ENCODE data around the gene BMPER.

Gene BMPER

GRCh38 chr7:33922820-33923219 lies 17.5 kb downstream of the BMPER start:
- DNase-seq (ENCODE audit: low read depth in 2 of 2), result no peak

GRCh38 chr7:33923440-33924229 lies 18.3 kb downstream of the BMPER start:
- no peak for DNase-seq (ENCODE audit: low read depth in 2 of 2)

GRCh38 chr7:33926535-33926934 lies 21.2 kb downstream of the BMPER start:
- no peak for DNase-seq (ENCODE audit: low read depth in 2 of 2)

GRCh38 chr7:33928986-33929385 lies 23.6 kb downstream of the BMPER start:
- DNase-seq (ENCODE audit: low read depth in 2 of 2), result no peak

- no peak for DNase-seq (ENCODE audit: low read depth in 2 of 2)
These were observed 26.9 kb downstream of the BMPER start for GRCh38 chr7:33932221-33932620.

GRCh38 chr7:33932832-33933468 lies 27.6 kb downstream of the BMPER start:
- peak; percentile 13 to 28 for DNase-seq (ENCODE audit: low read depth in 2 of 2)

GRCh38 chr7:33933611-33934281 lies 28.4 kb downstream of the BMPER start:
- DNase-seq (ENCODE audit: low read depth in 2 of 2), result no peak

- DNase-seq (ENCODE audit: low read depth in 2 of 2), result no peak
These were observed 29.1 kb downstream of the BMPER start for GRCh38 chr7:33934391-33934790.

GRCh38 chr7:33936503-33936902 lies 31.2 kb downstream of the BMPER start:
- DNase-seq (ENCODE audit: low read depth in 2 of 2), result no peak

- no peak for DNase-seq (ENCODE audit: low read depth in 2 of 2)
These were observed 32.5 kb downstream of the BMPER start for GRCh38 chr7:33937871-33938270.

GRCh38 chr7:33939121-33939520 lies 33.8 kb downstream of the BMPER start:
- no peak for DNase-seq (ENCODE audit: low read depth in 2 of 2)

GRCh38 chr7:33940503-33940902 lies 35.2 kb downstream of the BMPER start:
- no peak for DNase-seq (ENCODE audit: low read depth in 2 of 2)

- no peak for DNase-seq (ENCODE audit: low read depth in 2 of 2)
These were observed 36.1 kb downstream of the BMPER start for GRCh38 chr7:33941418-33941817.

GRCh38 chr7:33946094-33946699 lies 40.9 kb downstream of the BMPER start:
- DNase-seq (ENCODE audit: low read depth in 2 of 2), result no peak

- DNase-seq (ENCODE audit: low read depth in 2 of 2), result no peak
These were observed 44.8 kb downstream of the BMPER start for GRCh38 chr7:33950047-33950714.

GRCh38 chr7:33952824-33953223 lies 47.5 kb downstream of the BMPER start:
- no peak for DNase-seq (ENCODE audit: low read depth in 2 of 2)

- DNase-seq (ENCODE audit: low read depth in 2 of 2), result no peak
These were observed 52.8 kb downstream of the BMPER start for GRCh38 chr7:33958104-33958503.

GRCh38 chr7:33959676-33960075 lies 54.3 kb downstream of the BMPER start:
- DNase-seq (ENCODE audit: low read depth in 2 of 2), result no peak

- no peak for DNase-seq (ENCODE audit: low read depth in 2 of 2)
These were observed 56.6 kb downstream of the BMPER start for GRCh38 chr7:33961948-33962347.

- DNase-seq (ENCODE audit: low read depth in 2 of 2), result no peak
These were observed 59.3 kb downstream of the BMPER start for GRCh38 chr7:33964417-33965182.

- DNase-seq (ENCODE audit: low read depth in 2 of 2), result no peak
These were observed 59.9 kb downstream of the BMPER start for GRCh38 chr7:33965183-33965744.

Data from stimulated activated CD8-positive, alpha-beta memory T cell treated with anti-CD3 and anti-CD28 coated beads, Interleukin-7, amount 100 ng/mL, for 1 hour (primary cell).